AG20443 (cell line): ENCODE measurements around the gene ZXDC.
A peak's percentile ranks its signal among the peaks of the same experiment; 100 is the strongest.

Experiments used
- DNase-seq: peaks from one replicate; pipeline ENCODE4 v3.0.0; 2012; ENCODE audit warnings: low spot score, mixed read lengths

ZXDC gene

DNA sequence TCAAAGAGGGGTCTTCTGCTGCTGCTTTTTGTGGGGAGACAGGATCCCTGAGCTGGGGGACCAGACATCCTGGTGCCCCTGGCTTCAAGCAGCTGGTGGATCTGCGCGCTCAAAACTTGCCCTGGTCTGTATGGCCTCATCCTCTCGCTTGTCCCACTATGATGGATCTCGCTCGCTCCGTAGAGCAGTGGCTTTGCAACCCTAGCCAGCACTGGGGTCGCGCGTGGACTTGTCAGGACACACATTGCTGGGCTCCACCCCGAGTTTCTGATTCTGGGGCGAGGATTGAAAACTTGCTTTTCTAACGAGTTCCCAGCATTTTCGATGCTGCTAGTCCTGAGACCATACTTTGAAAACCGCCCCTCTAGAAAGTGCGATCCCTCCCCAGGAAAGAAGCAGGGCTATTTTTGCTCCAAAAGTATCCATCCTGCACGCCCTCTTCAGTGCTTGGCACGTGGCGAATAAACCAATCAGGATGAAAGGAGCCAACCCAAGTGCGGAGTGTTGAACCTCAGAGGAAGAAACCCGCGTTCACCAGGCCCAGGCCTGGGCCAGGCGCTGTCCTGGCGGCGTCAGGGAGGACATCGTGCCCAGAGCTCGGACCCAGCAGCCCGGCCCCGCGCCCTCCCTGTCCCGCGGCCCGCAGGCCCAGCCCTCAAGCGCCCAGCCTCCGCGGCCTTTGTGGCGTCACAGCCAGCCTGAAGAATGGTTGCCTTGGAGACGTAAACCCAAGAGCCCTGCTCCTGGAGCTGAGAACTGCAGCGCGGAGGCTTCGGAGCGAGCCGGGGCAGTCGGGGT is 81.3 kb downstream of the ZXDC start, which contains the start of gene CFAP100:
CFAP100 (plus strand) TSS at position 731 of the 798 bp plus-strand sequence. CDS start 1,092 bp downstream, outside the sequence.
- DNase-seq, result peak; percentile 78

DNA sequence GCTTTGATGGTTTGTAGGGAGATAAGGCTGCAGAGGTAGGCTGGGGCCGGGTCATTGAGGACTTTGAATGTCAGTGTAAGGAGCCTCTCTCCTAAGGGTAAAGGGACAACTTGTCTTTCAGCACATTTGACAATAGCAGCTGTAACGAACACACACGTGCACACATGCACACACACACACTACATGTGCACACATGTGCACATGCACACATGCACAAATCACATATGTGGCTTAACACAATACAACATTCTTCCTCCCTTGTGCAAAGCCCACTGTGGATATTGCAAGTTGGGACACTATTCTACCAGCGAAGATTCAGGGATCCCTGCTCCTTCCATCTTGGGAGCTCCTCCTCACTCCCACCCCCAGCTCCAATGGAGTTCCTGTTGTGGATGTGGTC is 82.1 kb downstream of the ZXDC start:
- no peak for DNase-seq

DNA sequence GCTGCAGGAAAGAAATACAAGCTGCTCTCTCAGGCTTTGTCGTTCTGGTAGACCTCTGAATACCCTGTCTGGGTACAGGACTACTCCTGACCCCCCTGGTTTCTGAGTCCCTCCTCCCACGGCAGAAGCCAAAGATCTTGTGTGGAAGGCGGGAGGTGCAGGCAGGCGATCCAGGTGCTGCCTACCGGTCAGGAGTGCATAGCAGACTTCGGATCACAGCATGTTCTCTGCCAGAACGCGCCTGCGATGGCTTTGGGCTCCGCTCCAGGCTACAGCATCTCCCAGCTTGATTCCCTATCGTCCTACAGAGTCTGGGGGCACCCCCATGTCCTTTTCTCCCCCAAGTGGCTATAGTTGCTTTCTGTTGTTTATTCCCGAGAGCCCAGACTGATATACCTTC is 83.4 kb downstream of the ZXDC start:
- DNase-seq, result no peak

GRCh38 chr3:126391631-126392030 is 84.1 kb downstream of the ZXDC start:
- no peak for DNase-seq

GRCh38 chr3:126390751-126391150 is 84.9 kb downstream of the ZXDC start:
- DNase-seq, result no peak

DNA sequence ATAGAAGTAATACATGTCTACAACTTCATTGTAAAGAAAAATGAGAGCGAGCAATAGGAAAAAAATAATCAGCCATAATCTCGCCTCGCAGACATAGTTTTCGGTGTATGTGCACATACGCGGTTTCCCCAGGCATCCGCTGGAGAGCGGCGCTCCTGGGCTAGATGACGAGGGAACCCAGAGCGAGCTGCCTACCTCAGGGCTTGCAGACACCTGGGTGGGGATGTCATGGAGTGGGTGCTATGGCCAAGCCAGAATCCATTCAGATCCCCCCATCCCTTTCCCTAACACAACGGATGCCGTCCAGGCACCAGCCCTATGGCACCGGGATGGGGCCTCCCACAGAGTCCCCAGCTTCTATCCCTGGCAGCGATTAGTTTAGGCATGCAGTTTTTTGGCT is 85.5 kb downstream of the ZXDC start:
- no peak for DNase-seq

- DNase-seq, result no peak
These were observed 85.9 kb downstream of the ZXDC start for GRCh38 chr3:126389794-126390146.

DNA sequence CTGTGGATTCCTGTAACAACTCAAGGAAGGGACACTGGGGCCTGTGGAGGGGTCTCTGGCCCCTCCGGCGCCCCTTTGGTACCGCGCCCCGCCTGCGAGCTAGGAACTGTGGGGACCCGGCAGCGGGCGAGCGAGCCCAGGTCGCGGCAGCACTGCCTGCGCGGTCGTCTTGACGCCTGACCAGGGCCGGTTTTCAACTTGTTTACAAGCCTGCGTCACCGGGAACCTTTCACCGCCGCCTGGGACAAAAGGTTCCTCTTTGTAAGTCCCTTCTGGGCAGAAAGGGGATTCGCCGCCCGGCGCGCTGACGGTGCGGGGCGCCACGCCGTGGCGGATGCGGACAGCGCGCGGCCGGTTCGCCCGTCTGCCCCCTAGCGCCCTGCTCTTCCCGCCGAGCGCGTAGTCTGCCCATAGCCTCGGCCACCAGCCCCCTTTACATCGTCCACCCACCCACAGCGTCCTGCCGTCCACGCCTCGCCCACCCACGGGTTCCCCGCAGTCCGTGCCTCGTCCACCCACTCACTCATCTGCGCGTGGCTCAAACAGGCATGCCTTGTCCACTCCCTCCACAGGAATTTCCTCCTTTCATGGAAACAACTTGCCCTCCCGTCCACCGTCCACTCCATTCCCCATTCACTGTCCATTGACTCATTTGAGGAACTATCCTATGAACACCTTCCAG is 86.4 kb downstream of the ZXDC start:
- DNase-seq, result peak; percentile 93
